Esophagus muscularis mucosa (tissue), 4 donors: ENCODE data around the gene STX11.

ENCODE experiments used
- EP300 ChIP-seq: sonication (generic); formaldehyde crosslinking; IDR thresholded peaks from one replicate; pipeline ENCODE4 v1.6.1; 2017; ENCODE audit warnings: antibody characterized with exemption
- POLR2A ChIP-seq: fragments of 450-650 bp; IDR thresholded peaks from one replicate; pipeline ENCODE4 v1.6.1; 2017; ENCODE audit warnings: antibody characterized with exemption, moderate library complexity, mild to moderate bottlenecking, low read depth
- POLR2AphosphoS5 ChIP-seq, 2 donors: sonication (generic); formaldehyde crosslinking; IDR thresholded peaks; one replicate each; pipeline ENCODE4 v1.6.1; 2017; ENCODE audit warnings: antibody characterized with exemption in 2 of 2
- TF ChIP-seq, protein P1 (sequence below), 3 experiments: fragments of 200-600 bp in 2 of 3; fragments of 450-650 bp in 1 of 3; sonication (generic) in 2 of 3; IDR thresholded peaks; one replicate each; pipeline ENCODE4 v1.5.1; 2017 to 2019; ENCODE audit warnings: antibody characterized with exemption in 3 of 3, mild to moderate bottlenecking in 2 of 3, moderate library complexity in 1 of 3

DNA sequence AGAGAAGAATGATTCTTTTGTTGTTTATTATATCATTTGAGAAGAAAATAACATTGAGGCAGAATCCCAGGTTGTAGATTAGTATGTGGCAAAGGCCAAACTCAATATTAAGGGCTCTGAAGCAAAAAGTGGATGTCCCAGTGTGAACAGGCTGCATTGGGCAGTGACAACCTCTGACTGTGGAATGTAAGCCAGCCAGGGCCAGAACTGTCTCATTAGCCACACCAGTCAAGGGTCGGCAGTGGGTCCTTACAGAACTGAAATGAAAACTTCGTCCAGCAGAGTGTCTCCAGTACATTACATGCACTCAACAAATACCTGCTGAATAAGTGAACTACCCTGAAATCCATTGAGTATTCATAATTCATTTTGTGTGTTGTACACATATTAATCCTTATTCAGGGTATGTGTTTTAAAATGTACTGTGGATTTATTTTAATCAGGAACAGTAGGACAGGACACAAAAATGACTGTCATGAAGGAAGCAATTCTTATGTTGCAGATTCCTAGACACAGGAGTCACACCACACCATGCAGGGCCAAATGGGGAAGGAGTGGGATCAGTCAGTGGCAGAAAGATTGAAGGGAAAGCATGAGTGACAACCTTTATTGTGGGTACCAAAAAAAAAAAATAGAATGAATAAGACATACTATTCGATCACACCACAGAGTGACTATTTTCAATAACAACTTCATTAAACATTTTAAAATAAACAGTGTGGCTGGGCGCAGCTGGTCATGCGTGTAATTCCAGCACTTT lies 69.9 kb downstream of the STX11 start:
- TF ChIP-seq POLR2A (no peak), EP300 (no peak), POLR2AphosphoS5 (IDR thresholded peaks at IDR 0.05) (no peak)
- TF ChIP-seq, protein P1, sequence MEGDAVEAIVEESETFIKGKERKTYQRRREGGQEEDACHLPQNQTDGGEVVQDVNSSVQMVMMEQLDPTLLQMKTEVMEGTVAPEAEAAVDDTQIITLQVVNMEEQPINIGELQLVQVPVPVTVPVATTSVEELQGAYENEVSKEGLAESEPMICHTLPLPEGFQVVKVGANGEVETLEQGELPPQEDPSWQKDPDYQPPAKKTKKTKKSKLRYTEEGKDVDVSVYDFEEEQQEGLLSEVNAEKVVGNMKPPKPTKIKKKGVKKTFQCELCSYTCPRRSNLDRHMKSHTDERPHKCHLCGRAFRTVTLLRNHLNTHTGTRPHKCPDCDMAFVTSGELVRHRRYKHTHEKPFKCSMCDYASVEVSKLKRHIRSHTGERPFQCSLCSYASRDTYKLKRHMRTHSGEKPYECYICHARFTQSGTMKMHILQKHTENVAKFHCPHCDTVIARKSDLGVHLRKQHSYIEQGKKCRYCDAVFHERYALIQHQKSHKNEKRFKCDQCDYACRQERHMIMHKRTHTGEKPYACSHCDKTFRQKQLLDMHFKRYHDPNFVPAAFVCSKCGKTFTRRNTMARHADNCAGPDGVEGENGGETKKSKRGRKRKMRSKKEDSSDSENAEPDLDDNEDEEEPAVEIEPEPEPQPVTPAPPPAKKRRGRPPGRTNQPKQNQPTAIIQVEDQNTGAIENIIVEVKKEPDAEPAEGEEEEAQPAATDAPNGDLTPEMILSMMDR (IDR thresholded peaks at IDR 0.05): no peak
